Endothelial cell of umbilical vein (primary cell): Measurements from ENCODE around the gene FARP1.

Experiments
- CTCF ChIP-seq, 2 donors: IDR thresholded peaks; 1 replicate in 1 of 2; 2 replicates in 1 of 2; pipeline ENCODE4 v1.5.1; 2011; ENCODE audit warnings: low read length in 2 of 2, mild to moderate bottlenecking in 2 of 2, moderate library complexity in 2 of 2, control low read depth in 1 of 2, inconsistent platforms in 1 of 2, low read depth in 1 of 2; ENCODE audit not compliant: insufficient read depth in 1 of 2; ENCODE audit errors: extremely low read depth in 1 of 2
- EZH2 ChIP-seq: IDR thresholded peaks from 2 replicates; pipeline ENCODE4 v1.6.1; 2012; ENCODE audit warnings: borderline replicate concordance, low read depth, mild to moderate bottlenecking, moderate library complexity, low read length, inconsistent platforms; ENCODE audit not compliant: severe bottlenecking
- MAX ChIP-seq: IDR thresholded peaks from 2 replicates; pipeline ENCODE4 v1.6.1; 2011; ENCODE audit not compliant: insufficient read depth, insufficient read length
- POLR2A ChIP-seq: IDR thresholded peaks from 2 replicates; pipeline ENCODE4 v1.6.1; 2012; ENCODE audit warnings: low read depth, mild to moderate bottlenecking, control low read depth, low read length
- POLR2AphosphoS5 ChIP-seq: IDR thresholded peaks from 2 replicates; pipeline ENCODE4 v1.6.1; 2012; ENCODE audit warnings: low read depth, mild to moderate bottlenecking, control low read depth, low read length, moderate library complexity; ENCODE audit not compliant: insufficient read depth

- TF ChIP-seq CTCF (IDR thresholded peaks at IDR 0.05; ENCODE audit: extremely low read depth in 1 of 2, insufficient read depth in 1 of 2, low read depth in 1 of 2, low read length in 2 of 2): no peak
- no peak for TF ChIP-seq POLR2A
- no peak for TF ChIP-seq POLR2AphosphoS5
- TF ChIP-seq EZH2: no peak
- no peak for TF ChIP-seq MAX
Observed at GRCh38 chr13:98158172-98158899, 15.4 kb downstream of the FARP1 start.
